Measurements from ENCODE around the gene C6orf47.

DNA sequence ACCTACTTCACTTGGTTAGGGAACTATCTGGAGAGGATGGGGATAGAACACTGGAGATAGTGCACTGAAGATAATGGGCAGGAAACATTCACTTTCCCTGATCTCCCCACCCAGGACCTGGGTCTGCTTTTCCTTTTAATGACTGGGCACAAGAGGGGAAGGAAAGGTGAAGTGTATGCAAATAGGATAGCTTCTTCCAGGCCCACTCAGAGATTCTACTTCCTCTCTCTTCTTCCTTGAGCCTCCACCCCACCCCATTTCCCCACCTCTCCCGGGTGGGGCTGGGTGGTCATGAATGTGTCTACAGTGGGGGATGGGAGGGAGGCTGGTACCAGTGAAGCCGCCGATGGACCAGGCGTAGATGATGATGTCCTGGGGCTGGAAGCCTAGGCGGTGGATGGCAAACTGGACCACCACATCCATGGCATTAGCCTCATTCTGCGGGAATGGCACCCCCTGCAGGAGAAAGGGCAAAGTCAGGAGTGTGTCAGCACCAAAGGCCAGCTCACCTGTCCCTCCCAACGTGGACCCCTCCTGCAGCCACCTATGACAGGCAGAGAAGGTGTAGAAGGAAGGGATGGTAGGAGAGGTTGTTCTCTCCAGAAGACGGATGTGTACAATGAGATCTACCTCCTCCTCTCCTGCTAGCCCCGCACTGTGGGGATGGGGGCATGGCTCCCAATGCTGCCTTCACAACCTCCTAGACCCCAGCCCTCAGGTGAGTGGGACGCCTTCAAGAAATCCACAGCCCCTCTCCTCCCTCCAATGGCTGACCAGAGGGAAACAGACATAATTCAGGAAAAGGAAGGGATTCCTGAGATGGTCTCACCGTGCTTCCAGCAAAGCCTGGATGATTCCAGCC, 28.9 kb upstream of the C6orf47 start:
- TF ChIP-seq POLR2AphosphoS5 (IDR thresholded peaks at IDR 0.05; ENCODE audit: low read depth, low read length) (no peak), POLR2A (IDR thresholded peaks at IDR 0.05; ENCODE audit: low read depth, low read length) (no peak), TAF1 (IDR thresholded peaks at IDR 0.05; ENCODE audit: low read depth, low read length) (no peak)
